Activated naive CD8-positive, alpha-beta T cell treated with anti-CD3 and anti-CD28 coated beads for 36 hours (primary cell): ENCODE data around the gene VCL. TPM values are rescaled to one million over a fixed set of nuclear protein-coding genes. Genes with fewer than 3 reads are reported as not detected.
"Not testable (repeated sequence)": the region's sequence is repeated elsewhere in the genome, so short reads cannot be mapped to it uniquely, and the experiment has no call there.

Source experiments
- DNase-seq: peaks from one replicate; pipeline ENCODE4 v3.0.0; 2021
- H3K27ac Mint-ChIP-seq: one replicate; pipeline ENCODE4 v1.8.0; 2022; ENCODE audit warnings: mild to moderate bottlenecking, moderate library complexity, mixed read lengths
- H3K27me3 Mint-ChIP-seq: one replicate; pipeline ENCODE4 v1.8.0; 2022; ENCODE audit warnings: mild to moderate bottlenecking, mixed read lengths
- H3K36me3 Mint-ChIP-seq: one replicate; pipeline ENCODE4 v1.8.0; 2021; ENCODE audit warnings: mild to moderate bottlenecking, mixed read lengths
- H3K4me1 Mint-ChIP-seq: one replicate; pipeline ENCODE4 v1.8.0; 2021; ENCODE audit warnings: mixed read lengths
- H3K4me3 Mint-ChIP-seq: one replicate; pipeline ENCODE4 v1.8.0; 2022; ENCODE audit warnings: mild to moderate bottlenecking, moderate library complexity, mixed read lengths
- H3K9me3 Mint-ChIP-seq: one replicate; pipeline ENCODE4 v1.8.0; 2022; ENCODE audit warnings: mixed read lengths
- total RNA-seq, 2 experiments: library from RNA; stranded (reverse); gene quantifications; one replicate each; pipeline ENCODE4 v1.2.3, GENCODE V29; 2021

The VCL gene
- total RNA-seq, 2 experiments from 2014 or later, result 9.6 to 10.0 TPM

DNA sequence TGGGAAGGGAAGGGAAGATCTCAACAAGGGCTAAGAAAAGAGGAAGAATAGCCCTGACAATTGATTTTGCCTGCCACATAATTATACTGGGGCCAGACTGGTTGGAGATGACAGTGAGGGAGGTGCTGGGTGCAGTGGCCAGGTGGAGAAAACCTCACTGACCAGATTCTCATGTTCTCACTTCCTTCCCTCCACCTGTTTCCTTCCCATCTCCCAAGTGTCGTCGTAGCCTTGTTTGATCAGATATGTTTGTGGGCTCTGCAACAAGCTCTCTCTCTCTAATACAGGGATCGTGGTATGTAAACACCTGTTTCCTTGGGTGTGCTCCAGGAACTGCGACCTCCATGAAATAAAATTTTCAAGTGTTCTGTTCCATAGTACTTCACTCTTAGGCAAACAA is 60.2 kb downstream of the VCL start:
- no peak overlapping the region for H3K27ac Mint-ChIP-seq

DNA sequence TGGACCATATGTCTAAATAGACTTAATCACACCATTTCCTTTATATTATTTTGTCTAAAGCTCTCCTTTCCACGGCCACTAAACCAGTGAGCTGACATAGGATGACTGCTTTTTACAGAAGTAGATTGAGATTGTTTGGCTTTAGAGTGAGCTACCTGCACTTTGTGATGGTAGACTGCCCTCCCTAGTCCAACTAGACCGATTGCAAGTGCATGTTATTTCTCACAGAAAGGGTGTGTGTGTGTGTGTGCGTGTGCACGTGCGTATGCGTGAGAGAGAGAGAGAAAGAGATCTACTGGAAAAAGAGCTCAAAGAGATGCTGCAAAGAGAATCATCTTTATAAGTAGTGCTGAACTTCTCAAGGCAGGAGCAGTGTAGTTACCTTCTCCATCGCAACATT is 60.7 kb downstream of the VCL start:
- no peak for DNase-seq
- no peak overlapping the region for H3K4me3 Mint-ChIP-seq

More for the DNA sequence above, 60.2 kb downstream of the VCL start:
- DNase-seq, result no peak
- H3K4me3 Mint-ChIP-seq, result no peak overlapping the region
- peaks cover 27% of the 10 kb centered on the region for H3K4me1 Mint-ChIP-seq
- no peaks in the 10 kb centered on the region for H3K27me3 Mint-ChIP-seq
- H3K36me3 Mint-ChIP-seq, result peaks cover 2% of the 10 kb centered on the region
- H3K9me3 Mint-ChIP-seq, result no peaks in the 10 kb centered on the region

DNA sequence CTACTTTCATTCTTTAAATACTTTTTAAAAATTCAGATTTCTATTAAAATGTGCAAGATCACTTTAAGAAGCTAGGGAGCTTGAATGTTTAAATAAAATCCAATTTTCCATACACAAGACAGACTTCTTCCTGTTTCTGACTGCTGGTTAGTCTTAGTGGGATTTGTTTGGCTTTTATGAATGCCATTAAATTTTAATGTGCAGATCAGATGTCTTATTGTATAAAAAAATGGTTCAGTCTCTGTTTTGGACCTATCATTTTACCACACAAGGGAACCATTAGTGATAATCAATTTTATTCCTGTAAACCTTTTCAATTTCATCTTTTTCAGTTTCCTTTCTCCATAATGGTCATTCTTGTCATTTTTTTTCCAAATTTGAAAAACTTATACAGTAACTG is 63.2 kb downstream of the VCL start:
- H3K4me1 Mint-ChIP-seq, result peaks cover 22% of the 10 kb centered on the region
- H3K36me3 Mint-ChIP-seq, result peaks cover 9% of the 10 kb centered on the region
- H3K9me3 Mint-ChIP-seq, result peaks cover 4% of the 10 kb centered on the region
- no peak overlapping the region for H3K27ac Mint-ChIP-seq
- H3K27me3 Mint-ChIP-seq, result no peaks in the 10 kb centered on the region
- no peak overlapping the region for H3K4me3 Mint-ChIP-seq
- no peak for DNase-seq

More for the DNA sequence above, 60.7 kb downstream of the VCL start:
- Mint-ChIP-seq H3K4me1 (peaks cover 27% of the 10 kb centered on the region), H3K27me3 (no peaks in the 10 kb centered on the region), H3K27ac (no peak overlapping the region), H3K9me3 (peaks cover 3% of the 10 kb centered on the region), H3K36me3 (peaks cover 7% of the 10 kb centered on the region)

DNA sequence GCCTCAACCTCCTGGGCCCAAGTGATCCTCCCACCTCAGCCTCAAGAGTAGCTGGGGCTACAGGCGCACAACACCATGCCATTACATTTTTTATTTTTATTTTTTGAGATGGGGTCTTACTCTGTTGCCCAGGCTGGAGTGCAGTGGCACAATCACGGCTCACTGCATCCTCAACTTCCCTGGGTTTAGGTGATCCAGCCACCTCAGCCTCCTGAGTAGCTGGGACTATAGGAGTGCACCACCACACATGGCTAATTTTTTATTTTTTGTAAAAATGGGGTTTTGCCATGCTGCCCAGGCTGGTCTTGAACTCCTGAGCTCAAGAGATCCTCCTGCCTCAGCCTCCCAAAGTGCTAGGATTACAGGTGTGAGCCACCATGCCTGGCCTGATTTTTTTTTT is 64.1 kb downstream of the VCL start:
- peaks cover 16% of the 10 kb centered on the region for H3K4me1 Mint-ChIP-seq
- H3K36me3 Mint-ChIP-seq, H3K27ac Mint-ChIP-seq, H3K27me3 Mint-ChIP-seq, DNase-seq, H3K9me3 Mint-ChIP-seq, H3K4me3 Mint-ChIP-seq: not testable (repeated sequence)

DNA sequence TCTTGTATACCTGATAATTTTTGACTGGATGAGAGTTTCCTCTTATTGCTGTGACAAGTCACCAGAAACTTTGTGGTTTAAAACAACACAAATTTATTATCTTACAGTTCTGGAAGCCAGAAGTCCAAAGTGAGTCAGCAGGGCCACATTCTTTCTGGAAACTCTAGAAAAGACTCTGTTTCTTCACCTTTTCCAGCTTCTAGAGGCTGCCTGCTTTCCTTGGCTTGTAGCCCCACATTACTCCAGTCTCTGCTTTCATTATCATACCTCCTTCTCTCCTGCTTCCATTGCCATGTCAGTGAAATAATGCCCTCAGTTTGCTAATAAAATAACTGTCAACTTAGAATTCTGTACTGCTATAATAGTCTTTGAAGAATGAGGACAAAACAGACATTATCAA is 65.3 kb downstream of the VCL start:
- DNase-seq, result no peak
- H3K4me3 Mint-ChIP-seq, result no peak overlapping the region
- H3K27ac Mint-ChIP-seq, result no peak overlapping the region
- no peaks in the 10 kb centered on the region for H3K27me3 Mint-ChIP-seq
- H3K4me1 Mint-ChIP-seq, result peaks cover 8% of the 10 kb centered on the region
- H3K9me3 Mint-ChIP-seq, result peaks cover 4% of the 10 kb centered on the region
- H3K36me3 Mint-ChIP-seq, result peaks cover 9% of the 10 kb centered on the region

DNA sequence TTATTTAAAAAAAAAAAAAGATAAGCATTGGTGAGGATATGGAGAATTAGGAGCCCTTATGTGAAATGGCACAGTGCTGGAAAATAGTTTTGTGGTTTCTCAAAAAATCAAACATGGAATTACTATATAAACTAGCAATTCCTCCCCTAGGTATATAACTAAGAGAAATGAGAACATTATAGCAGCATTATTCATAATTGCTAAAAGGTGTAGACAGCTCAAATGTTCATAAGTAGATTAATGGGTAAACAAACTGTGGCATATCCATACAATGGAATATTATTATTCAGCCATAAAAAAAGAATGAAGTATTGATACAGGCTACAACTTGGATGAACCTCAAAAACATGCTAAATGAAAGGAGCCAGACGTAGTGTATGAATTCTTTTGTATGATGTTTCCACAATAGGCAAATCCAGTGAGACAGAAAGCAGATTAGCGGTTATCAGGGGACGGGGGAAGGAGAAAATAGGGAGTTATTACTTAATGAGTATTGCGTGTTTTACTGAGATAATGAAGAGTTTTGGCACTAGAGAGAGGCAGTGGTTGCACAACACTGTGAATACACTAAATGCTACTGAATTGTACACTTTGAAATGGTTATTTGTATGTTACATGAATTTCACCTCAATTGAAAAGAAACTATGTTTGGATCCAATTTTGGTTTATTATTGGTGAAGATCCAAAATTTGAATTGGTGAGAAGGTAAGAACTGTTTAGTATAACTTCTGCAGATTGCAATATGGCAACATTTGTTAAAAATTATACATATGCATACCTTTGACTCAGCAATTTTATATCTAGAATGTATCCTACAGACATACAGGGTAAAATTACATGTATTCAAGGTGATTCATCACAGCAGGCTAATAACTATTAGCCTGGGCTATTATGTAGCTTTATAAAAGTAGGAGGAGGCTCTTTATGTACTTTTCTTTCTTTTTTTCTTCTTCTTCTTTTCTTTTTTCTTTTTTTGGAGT is 69.7 kb downstream of the VCL start:
- Mint-ChIP-seq H3K4me3 (no peak overlapping the region), H3K4me1 (no peaks in the 10 kb centered on the region), H3K9me3 (peaks cover 4% of the 10 kb centered on the region), H3K36me3 (peaks cover 9% of the 10 kb centered on the region), H3K27me3 (no peaks in the 10 kb centered on the region), H3K27ac (no peak overlapping the region)
- no peak for DNase-seq

DNA sequence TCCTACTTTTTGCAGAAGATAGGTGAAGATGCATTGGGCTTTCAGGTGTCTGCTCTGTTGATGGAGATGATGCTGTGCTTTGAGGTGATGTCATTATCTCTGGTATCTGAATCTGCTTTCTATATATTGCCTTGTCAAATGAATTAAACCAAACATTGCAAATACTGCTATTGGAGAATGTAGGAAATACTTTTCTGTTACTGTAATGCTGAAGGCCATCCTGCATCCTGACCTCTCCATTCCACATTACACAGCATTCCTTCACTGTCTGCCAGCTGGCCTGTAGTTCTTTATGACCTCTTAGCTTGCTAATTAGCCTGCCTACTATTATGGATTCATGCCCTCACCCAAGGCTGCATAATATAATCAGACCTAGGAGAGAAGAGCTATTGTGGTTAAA is 73.2 kb downstream of the VCL start:
- H3K27me3 Mint-ChIP-seq, result no peaks in the 10 kb centered on the region
- DNase-seq, result no peak
- no peaks in the 10 kb centered on the region for H3K36me3 Mint-ChIP-seq
- no peak overlapping the region for H3K4me3 Mint-ChIP-seq
- no peaks in the 10 kb centered on the region for H3K9me3 Mint-ChIP-seq
- H3K4me1 Mint-ChIP-seq, result peaks cover 2% of the 10 kb centered on the region
- no peak overlapping the region for H3K27ac Mint-ChIP-seq

DNA sequence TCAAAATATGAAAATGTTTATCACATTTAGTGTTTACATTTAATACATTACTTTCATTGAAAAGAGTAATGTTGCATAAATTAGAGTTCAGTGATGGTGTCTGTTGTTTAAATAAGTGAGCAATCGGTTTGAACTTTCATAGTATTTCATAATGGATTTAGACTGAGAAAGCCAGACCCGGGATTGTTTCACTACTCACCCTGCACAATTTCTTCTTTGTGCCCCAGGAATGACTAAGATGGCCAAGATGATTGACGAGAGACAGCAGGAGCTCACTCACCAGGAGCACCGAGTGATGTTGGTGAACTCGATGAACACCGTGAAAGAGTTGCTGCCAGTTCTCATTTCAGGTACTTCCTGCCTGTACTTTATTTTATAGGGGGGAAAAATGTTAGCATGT is 74.6 kb downstream of the VCL start:
- Mint-ChIP-seq H3K36me3 (no peaks in the 10 kb centered on the region), H3K27ac (no peak overlapping the region), H3K9me3 (no peaks in the 10 kb centered on the region), H3K27me3 (no peaks in the 10 kb centered on the region), H3K4me1 (peaks cover 6% of the 10 kb centered on the region), H3K4me3 (no peak overlapping the region)
- DNase-seq, result no peak

DNA sequence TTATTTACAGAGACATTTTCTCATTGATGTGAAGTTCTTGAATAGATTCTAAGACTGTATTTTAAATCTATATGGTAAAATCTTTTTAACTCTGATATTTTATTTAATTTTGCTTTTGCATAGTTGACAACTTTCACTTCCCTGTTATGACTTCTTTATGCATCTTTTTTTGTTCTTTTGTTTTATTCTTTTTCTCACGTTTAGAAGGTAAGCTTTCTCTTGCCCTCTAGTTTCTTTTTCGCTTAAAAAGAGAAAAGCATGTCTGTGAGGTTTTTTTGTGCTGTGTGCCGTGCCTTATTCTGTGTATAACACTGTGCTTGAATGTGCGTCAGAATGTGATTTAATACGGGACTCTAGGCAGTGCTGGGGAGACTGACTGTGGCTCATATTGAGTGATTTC is 78.0 kb downstream of the VCL start:
- H3K27me3 Mint-ChIP-seq, result no peaks in the 10 kb centered on the region
- H3K4me1 Mint-ChIP-seq, result peaks cover 28% of the 10 kb centered on the region
- H3K4me3 Mint-ChIP-seq, result no peak overlapping the region
- no peaks in the 10 kb centered on the region for H3K36me3 Mint-ChIP-seq
- H3K27ac Mint-ChIP-seq, result no peak overlapping the region
- no peaks in the 10 kb centered on the region for H3K9me3 Mint-ChIP-seq
- DNase-seq, result no peak

DNA sequence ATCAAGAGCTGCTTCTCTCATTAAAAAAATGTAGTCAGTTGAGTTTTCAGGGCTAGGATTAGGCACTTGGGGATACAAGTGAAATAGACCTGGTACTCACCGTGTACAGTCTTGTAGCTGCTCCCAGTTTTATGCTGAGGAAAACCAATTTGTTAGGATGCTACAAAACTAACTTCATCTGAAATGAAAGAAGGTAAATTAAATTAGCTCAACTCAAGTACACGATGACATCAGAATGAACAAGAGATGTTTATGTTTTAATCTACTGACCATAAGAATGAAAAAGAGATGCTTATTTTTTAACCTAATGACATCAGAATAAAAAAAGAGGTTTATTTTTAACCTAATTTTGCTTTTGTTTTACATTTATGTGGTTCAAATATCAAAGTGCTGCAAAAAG is 79.0 kb downstream of the VCL start:
- no peak for DNase-seq
- Mint-ChIP-seq H3K9me3 (no peaks in the 10 kb centered on the region), H3K4me1 (peaks cover 32% of the 10 kb centered on the region), H3K27me3 (no peaks in the 10 kb centered on the region), H3K36me3 (no peaks in the 10 kb centered on the region), H3K4me3 (no peak overlapping the region), H3K27ac (no peak overlapping the region)

DNA sequence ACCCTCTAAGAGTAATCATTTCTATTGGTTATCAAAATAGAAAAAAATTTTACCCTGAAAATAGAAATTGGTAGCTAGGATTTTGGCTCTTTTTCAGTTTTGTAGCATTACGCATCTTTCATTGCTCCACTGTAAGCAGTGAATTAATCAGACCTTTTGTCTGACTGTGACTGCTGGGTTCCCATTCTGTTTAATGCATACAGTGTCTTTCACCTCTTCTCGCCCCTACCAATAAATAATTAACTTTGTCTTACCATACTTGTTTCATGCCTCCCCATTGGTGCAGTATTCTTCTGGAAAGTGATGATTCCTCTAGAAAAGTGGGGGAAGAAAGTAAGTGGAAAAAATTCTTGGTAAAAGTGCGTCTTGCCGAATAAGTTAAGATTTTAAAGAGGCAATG is 79.5 kb downstream of the VCL start:
- H3K27me3 Mint-ChIP-seq, result no peaks in the 10 kb centered on the region
- H3K36me3 Mint-ChIP-seq, result no peaks in the 10 kb centered on the region
- H3K27ac Mint-ChIP-seq, result no peak overlapping the region
- DNase-seq, result no peak
- H3K4me1 Mint-ChIP-seq, result peaks cover 32% of the 10 kb centered on the region
- H3K4me3 Mint-ChIP-seq, result no peak overlapping the region
- no peaks in the 10 kb centered on the region for H3K9me3 Mint-ChIP-seq

DNA sequence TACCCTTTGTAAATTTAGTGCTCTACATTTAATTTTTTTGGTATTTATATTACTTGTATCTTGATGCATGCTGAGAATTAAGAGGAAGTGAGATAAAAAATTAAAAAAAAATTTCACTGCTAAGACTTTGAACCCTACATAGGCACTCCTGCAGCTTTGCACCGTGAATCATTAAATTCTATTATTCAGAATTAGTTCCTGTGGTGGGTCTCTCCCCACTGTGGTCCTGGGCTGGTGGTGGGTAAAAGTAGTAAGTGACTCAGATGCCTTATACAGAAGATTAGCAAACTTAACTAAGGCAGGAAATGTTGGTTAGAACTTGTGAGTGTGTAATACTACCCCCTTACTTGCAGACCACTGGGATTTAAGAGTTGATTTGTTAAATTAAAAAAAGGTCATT is 80.1 kb downstream of the VCL start:
- Mint-ChIP-seq H3K36me3 (no peaks in the 10 kb centered on the region), H3K9me3 (no peaks in the 10 kb centered on the region), H3K27ac (peak overlapping the region; percentile 72), H3K4me3 (no peak overlapping the region), H3K27me3 (no peaks in the 10 kb centered on the region), H3K4me1 (peaks cover 32% of the 10 kb centered on the region)
- DNase-seq, result peak; percentile 64

DNA sequence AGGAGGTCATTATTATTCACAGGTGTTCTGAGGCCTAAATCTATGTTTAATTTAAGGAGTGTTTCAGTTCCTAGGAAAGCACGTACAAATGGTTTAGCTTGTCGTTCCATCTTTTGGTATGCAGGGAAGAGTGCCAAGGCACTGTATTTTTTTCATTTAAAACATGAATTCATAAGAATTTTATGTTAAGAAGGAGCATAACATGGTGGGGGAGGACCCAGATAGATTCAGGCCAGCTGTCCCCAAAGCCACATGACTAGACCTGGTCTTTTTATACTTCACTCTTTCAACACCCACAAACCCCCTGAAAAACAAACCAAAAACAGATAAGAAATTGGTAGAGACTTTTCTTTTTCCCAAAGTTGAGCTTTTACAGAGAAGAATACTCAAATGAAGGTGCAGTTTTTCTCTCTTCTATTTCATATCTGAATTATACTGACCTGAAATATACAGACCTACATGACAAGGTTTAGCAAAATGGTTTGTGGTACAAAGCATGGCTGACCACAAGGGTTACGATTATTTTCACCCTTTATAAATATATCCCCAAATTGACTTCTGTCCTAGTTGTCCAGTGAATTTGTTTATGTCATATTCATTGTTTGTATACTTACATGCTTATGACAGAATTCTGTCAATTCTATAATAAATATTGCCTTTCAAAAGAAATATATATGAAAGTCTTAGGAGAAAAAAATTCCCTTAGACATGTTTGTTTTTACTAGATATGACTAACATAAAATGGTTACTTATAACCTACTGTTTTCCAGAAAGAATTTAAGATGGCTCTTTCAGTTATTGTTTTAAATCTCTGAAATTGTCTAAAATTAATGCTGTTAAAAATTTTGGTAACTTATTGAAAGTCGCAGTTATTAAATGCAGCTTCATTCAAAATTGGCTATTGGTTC is 81.4 kb downstream of the VCL start:
- Mint-ChIP-seq H3K4me1 (peaks cover 32% of the 10 kb centered on the region), H3K4me3 (no peak overlapping the region), H3K9me3 (no peaks in the 10 kb centered on the region), H3K36me3 (no peaks in the 10 kb centered on the region), H3K27me3 (no peaks in the 10 kb centered on the region), H3K27ac (peak overlapping the region; percentile 72)
- no peak for DNase-seq

DNA sequence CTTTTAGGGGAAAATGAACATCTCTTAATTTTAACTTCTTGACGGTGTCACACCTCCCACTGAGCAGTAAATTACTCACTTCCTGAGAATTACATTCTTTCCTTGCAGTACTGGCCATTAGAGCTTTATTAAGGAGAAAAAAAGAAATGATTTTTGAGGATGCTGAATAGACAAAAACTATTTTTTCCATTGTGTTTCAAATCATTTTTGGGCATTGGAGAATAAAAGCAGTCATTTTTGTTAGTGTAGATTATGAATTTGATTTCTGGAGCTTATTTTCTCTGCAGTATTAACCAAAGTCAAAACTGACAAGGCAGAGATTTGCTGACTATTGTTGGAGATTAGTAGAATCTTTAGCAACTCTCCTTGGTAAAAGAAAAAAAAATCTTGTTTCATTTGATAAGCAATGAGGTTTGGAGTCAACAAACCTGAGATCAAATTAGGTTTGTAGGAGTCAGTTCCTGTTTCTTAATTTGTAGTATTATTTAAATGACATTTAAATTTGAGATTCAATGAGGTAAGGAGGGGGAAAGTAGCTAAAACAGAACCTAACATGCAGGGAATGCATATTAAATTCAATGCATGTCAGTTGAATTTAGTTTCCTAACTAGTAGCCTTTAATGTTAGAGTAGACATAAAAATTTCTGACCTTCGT is 82.1 kb downstream of the VCL start:
- Mint-ChIP-seq H3K9me3 (no peaks in the 10 kb centered on the region), H3K36me3 (no peaks in the 10 kb centered on the region), H3K27ac (peak overlapping the region; percentile 13), H3K4me1 (peaks cover 35% of the 10 kb centered on the region), H3K27me3 (no peaks in the 10 kb centered on the region), H3K4me3 (no peak overlapping the region)
- no peak for DNase-seq
